ENCODE results near the gene DNAJC4. TPM values are rescaled to one million over a fixed set of nuclear protein-coding genes. Genes with fewer than 3 reads are reported as not detected.

The DNAJC4 gene
- total RNA-seq, 2 experiments from 2014 or later: 14.1 to 42.4 TPM

GRCh38 chr11:64247729-64248531 lies 17.6 kb downstream of the DNAJC4 start:
- TF ChIP-seq CTCF (conservative IDR thresholded peaks at IDR 0.05; ENCODE audit: low read length) (no peak), EZH2phosphoT487 (IDR thresholded peaks at IDR 0.05; ENCODE audit: borderline replicate concordance, low read depth, low read length) (no peak)
- no peaks in the 10 kb centered on the region for H4K20me1 ChIP-seq (ENCODE audit: insufficient read depth, low read length)
- H3K79me2 ChIP-seq (ENCODE audit: insufficient read depth, low read depth, low read length): peaks cover 17% of the 10 kb centered on the region
- intact Hi-C loops (cut with micrococcal nuclease; ENCODE audit: unreplicated experiment): no loop called here
- peak overlapping the region; percentile 71 for H3K4me3 ChIP-seq (ENCODE audit: low read depth, low read length, poor library complexity, severe bottlenecking)
- peak overlapping the region; percentile 95 for H3K4me2 ChIP-seq (ENCODE audit: low read length)
- no peak for DNase-seq (ENCODE audit: low spot score)
- H3K9me2 ChIP-seq (ENCODE audit: insufficient read depth, low read length): no peaks in the 10 kb centered on the region
- H2AFZ ChIP-seq (ENCODE audit: low read length): peak overlapping the region; percentile 88
- ChIA-PET POLR2A (interaction anchor here (0.8 kb wide), 1 partner anchor 18 kb away, joined by 3 read pairs; no protein-coding TSS in a partner anchor), CTCF (ENCODE audit: unreplicated experiment) (no interaction called here)
- H3K9me3 ChIP-seq (ENCODE audit: low read length): no peaks in the 10 kb centered on the region
- peaks cover 23% of the 10 kb centered on the region for H3K36me3 ChIP-seq (ENCODE audit: insufficient read depth, low read length)
- H3K27ac ChIP-seq (ENCODE audit: low read depth, low read length, poor library complexity, severe bottlenecking): peak overlapping the region; percentile 66
- peaks cover 62% of the 10 kb centered on the region for H3K4me1 ChIP-seq (ENCODE audit: insufficient read depth, low read length, poor library complexity, severe bottlenecking)
- BruUV-seq (replicated peaks): no TSS peak

- intact Hi-C loops (cut with micrococcal nuclease; ENCODE audit: unreplicated experiment): no loop called here
- TF ChIP-seq CTCF (conservative IDR thresholded peaks at IDR 0.05; ENCODE audit: low read length) (no peak), EZH2phosphoT487 (IDR thresholded peaks at IDR 0.05; ENCODE audit: borderline replicate concordance, low read depth, low read length) (no peak)
- peaks cover 16% of the 10 kb centered on the region for H3K36me3 ChIP-seq (ENCODE audit: insufficient read depth, low read length)
- H2AFZ ChIP-seq (ENCODE audit: low read length): no peak overlapping the region
- H4K20me1 ChIP-seq (ENCODE audit: insufficient read depth, low read length): no peaks in the 10 kb centered on the region
- ChIA-PET CTCF (ENCODE audit: unreplicated experiment) (no interaction called here), POLR2A (no interaction called here)
- no TSS peak for BruUV-seq (replicated peaks)
- H3K9me3 ChIP-seq (ENCODE audit: low read length): no peaks in the 10 kb centered on the region
- H3K4me1 ChIP-seq (ENCODE audit: insufficient read depth, low read length, poor library complexity, severe bottlenecking): peaks cover 65% of the 10 kb centered on the region
- H3K4me2 ChIP-seq (ENCODE audit: low read length): no peak overlapping the region
- no peak overlapping the region for H3K4me3 ChIP-seq (ENCODE audit: low read depth, low read length, poor library complexity, severe bottlenecking)
- peaks cover 17% of the 10 kb centered on the region for H3K79me2 ChIP-seq (ENCODE audit: insufficient read depth, low read depth, low read length)
- no peaks in the 10 kb centered on the region for H3K9me2 ChIP-seq (ENCODE audit: insufficient read depth, low read length)
- DNase-seq (ENCODE audit: low spot score): no peak
- no peak overlapping the region for H3K27ac ChIP-seq (ENCODE audit: low read depth, low read length, poor library complexity, severe bottlenecking)
Observed at GRCh38 chr11:64248578-64248977, 18.2 kb downstream of the DNAJC4 start.

GRCh38 chr11:64249038-64249437 lies 18.7 kb downstream of the DNAJC4 start:
- no peak for DNase-seq (ENCODE audit: low spot score)
- CTCF ChIA-PET (ENCODE audit: unreplicated experiment): interaction anchor here (0.8 kb wide), 1 partner anchor 9 kb away, joined by 3 read pairs; no protein-coding TSS in a partner anchor
- H3K4me2 ChIP-seq (ENCODE audit: low read length): peak overlapping the region; percentile 24; the same call in 1 of the 2 replicates
- no peaks in the 10 kb centered on the region for H3K9me3 ChIP-seq (ENCODE audit: low read length)
- no peak overlapping the region for H2AFZ ChIP-seq (ENCODE audit: low read length)
- peaks cover 12% of the 10 kb centered on the region for H3K36me3 ChIP-seq (ENCODE audit: insufficient read depth, low read length)
- intact Hi-C loops (cut with micrococcal nuclease; ENCODE audit: unreplicated experiment): no loop called here
- H3K27ac ChIP-seq (ENCODE audit: low read depth, low read length, poor library complexity, severe bottlenecking): no peak overlapping the region
- no peaks in the 10 kb centered on the region for H3K9me2 ChIP-seq (ENCODE audit: insufficient read depth, low read length)
- peaks cover 17% of the 10 kb centered on the region for H3K79me2 ChIP-seq (ENCODE audit: insufficient read depth, low read depth, low read length)
- peaks cover 64% of the 10 kb centered on the region for H3K4me1 ChIP-seq (ENCODE audit: insufficient read depth, low read length, poor library complexity, severe bottlenecking)
- H3K4me3 ChIP-seq (ENCODE audit: low read depth, low read length, poor library complexity, severe bottlenecking): no peak overlapping the region
- no peaks in the 10 kb centered on the region for H4K20me1 ChIP-seq (ENCODE audit: insufficient read depth, low read length)
- no TSS peak for BruUV-seq (replicated peaks)
- POLR2A ChIA-PET: no interaction called here
- TF ChIP-seq CTCF (conservative IDR thresholded peaks at IDR 0.05; ENCODE audit: low read length) (no peak), EZH2phosphoT487 (IDR thresholded peaks at IDR 0.05; ENCODE audit: borderline replicate concordance, low read depth, low read length) (no peak)
